ENCODE measurements around the gene HOXA3. TPM values are rescaled to one million over a fixed set of nuclear protein-coding genes. Genes with fewer than 3 reads are reported as not detected.

Gene HOXA3
- total RNA-seq, 1 experiment from 2014 or later = 9.2 TPM

GRCh38 chr7:27111042-27111750, 41.2 kb downstream of the HOXA3 start:
- intact Hi-C loops (cut with micrococcal nuclease) = no loop called here
- ChIA-PET POLR2A (interaction anchor here (1.0 kb wide), 1 partner anchor 15 kb away, joined by 4 read pairs; the partner anchor contains the start of gene HOXA1), CTCF (no interaction called here), RAD21 (ENCODE audit: low non-redundant PET in 1 of 2, low total read pairs in 2 of 2, uncharacterized antibody in 2 of 2, unreplicated experiment in 2 of 2) (no interaction called here)
- H3K4me3 ChIP-seq (replicated peaks in 1 of 2; ENCODE audit: low read depth in 1 of 2, low read length in 2 of 2) = peak overlapping the region in 1 of 2 experiments; percentile 74; a peak in 2 of 4 replicates
- H3K36me3 ChIP-seq (ENCODE audit: control insufficient read depth in 1 of 2, insufficient read depth in 2 of 2, low read length in 2 of 2) = no peaks in the 10 kb centered on the region
- peak; percentile 42; the same call in 1 of the 2 replicates for TF ChIP-seq SP1 (IDR thresholded peaks at IDR 0.05; ENCODE audit: low read depth)
- TF ChIP-seq YY1 (IDR thresholded peaks at IDR 0.05; ENCODE audit: extremely low read depth, insufficient replicate concordance, low read depth, low read length) = no peak
- peak; percentile 69 for TF ChIP-seq FOSL1 (IDR thresholded peaks at IDR 0.05; ENCODE audit: low read depth)
- TF ChIP-seq TCF7L2 (IDR thresholded peaks at IDR 0.05; ENCODE audit: borderline replicate concordance, extremely low read depth, insufficient read depth, insufficient read length) = peak; percentile 19
- peak; percentile 56; the same call in 1 of the 2 replicates for TF ChIP-seq JUND (IDR thresholded peaks at IDR 0.05)
- H2AFZ ChIP-seq (ENCODE audit: low read depth, low read length, poor library complexity, severe bottlenecking) = no peak overlapping the region
- no peak for ATAC-seq
- no TSS peak for BruUV-seq (replicated peaks)
- H3K9me3 ChIP-seq (ENCODE audit: control insufficient read depth in 1 of 2, insufficient read depth in 1 of 2, low read depth in 1 of 2, low read length in 2 of 2) = no peaks in the 10 kb centered on the region
- DNase-seq (ENCODE audit: low read depth, low spot score) = no peak
- no peaks in the 10 kb centered on the region for H3K27me3 ChIP-seq (ENCODE audit: insufficient read depth, low read length)
- H3K27ac ChIP-seq (ENCODE audit: low read depth, low read length) = peak overlapping the region; percentile 28
- no peaks in the 10 kb centered on the region for H4K20me1 ChIP-seq (ENCODE audit: insufficient read depth)
- H3K9ac ChIP-seq (ENCODE audit: low read length) = peak overlapping the region; percentile 70
- peaks cover 44 to 50% of the 10 kb centered on the region in 2 experiments for H3K4me1 ChIP-seq (ENCODE audit: control insufficient read depth in 1 of 2, insufficient read depth in 2 of 2, low read length in 2 of 2)
- no peaks in the 10 kb centered on the region for H3K9me2 ChIP-seq (ENCODE audit: insufficient read depth)
- peak overlapping the region; percentile 98 for H3K4me2 ChIP-seq (ENCODE audit: low read length)
- H3K79me2 ChIP-seq (ENCODE audit: insufficient read depth, low read length) = peaks cover 20% of the 10 kb centered on the region

- DNase-seq (ENCODE audit: low read depth, low spot score) = no peak
- peaks cover 36 to 42% of the 10 kb centered on the region in 2 experiments for H3K4me1 ChIP-seq (ENCODE audit: control insufficient read depth in 1 of 2, insufficient read depth in 2 of 2, low read length in 2 of 2)
- ChIA-PET CTCF (no interaction called here), RAD21 (ENCODE audit: low non-redundant PET in 1 of 2, low total read pairs in 2 of 2, uncharacterized antibody in 2 of 2, unreplicated experiment in 2 of 2) (no interaction called here), POLR2A (interaction anchor here (1.0 kb wide), 1 partner anchor 14 kb away, joined by 4 read pairs; the partner anchor contains the start of gene HOXA1)
- H3K4me3 ChIP-seq (replicated peaks in 1 of 2; ENCODE audit: low read depth in 1 of 2, low read length in 2 of 2) = no peak overlapping the region; a peak in 1 of 4 replicates
- intact Hi-C loops (cut with micrococcal nuclease) = no loop called here
- H3K9ac ChIP-seq (ENCODE audit: low read length) = no peak overlapping the region
- peak overlapping the region; percentile 28 for H3K27ac ChIP-seq (ENCODE audit: low read depth, low read length)
- ATAC-seq = no peak
- H3K79me2 ChIP-seq (ENCODE audit: insufficient read depth, low read length) = peaks cover 20% of the 10 kb centered on the region
- H3K9me3 ChIP-seq (ENCODE audit: control insufficient read depth in 1 of 2, insufficient read depth in 1 of 2, low read depth in 1 of 2, low read length in 2 of 2) = no peaks in the 10 kb centered on the region
- no peaks in the 10 kb centered on the region for H3K36me3 ChIP-seq (ENCODE audit: control insufficient read depth in 1 of 2, insufficient read depth in 2 of 2, low read length in 2 of 2)
- H3K4me2 ChIP-seq (ENCODE audit: low read length) = peak overlapping the region; percentile 98
- BruUV-seq (replicated peaks) = no TSS peak
- H4K20me1 ChIP-seq (ENCODE audit: insufficient read depth) = no peaks in the 10 kb centered on the region
- TF ChIP-seq YY1 (IDR thresholded peaks at IDR 0.05; ENCODE audit: extremely low read depth, insufficient replicate concordance, low read depth, low read length) (no peak), EZH2phosphoT487 (IDR thresholded peaks at IDR 0.05; ENCODE audit: borderline replicate concordance) (no peak), TCF7L2 (IDR thresholded peaks at IDR 0.05; ENCODE audit: borderline replicate concordance, extremely low read depth, insufficient read depth, insufficient read length) (no peak), REST (IDR thresholded peaks at IDR 0.05; ENCODE audit: low read depth) (no peak), EGR1 (IDR thresholded peaks at IDR 0.05; ENCODE audit: low read depth) (no peak), SIN3A (IDR thresholded peaks at IDR 0.05; ENCODE audit: low read depth) (no peak), RAD21 (IDR thresholded peaks at IDR 0.05; ENCODE audit: low read depth) (no peak)
- H3K9me2 ChIP-seq (ENCODE audit: insufficient read depth) = no peaks in the 10 kb centered on the region
- no peak overlapping the region for H2AFZ ChIP-seq (ENCODE audit: low read depth, low read length, poor library complexity, severe bottlenecking)
- H3K27me3 ChIP-seq (ENCODE audit: insufficient read depth, low read length) = no peaks in the 10 kb centered on the region
Observed at GRCh38 chr7:27110186-27111031, 42.0 kb downstream of the HOXA3 start.

Measured in HCT116 (cell line).